WTC11 (cell line): ENCODE data around the gene UNCX. TPM values are rescaled to one million over a fixed set of nuclear protein-coding genes. Genes with fewer than 3 reads are reported as not detected.

Experiments
- ATAC-seq: fragments of 200-7000 bp; cut with Tn5 transposase; 2 replicates; pipeline ENCODE4 v1.10.0; 2021; ENCODE audit warnings: mild to moderate bottlenecking, moderate library complexity
- CTCF ChIA-PET: fragments of 300-600 bp; sonication (Branson Sonifier 250); formaldehyde crosslinking; loops from one replicate; lab custom pipeline; 2021; ENCODE audit warnings: antibody characterized with exemption; lab: Charles Lee
- POLR2A ChIA-PET: fragments of 350-600 bp; sonication (Branson Sonifier 250); formaldehyde crosslinking; loops from one replicate; lab custom pipeline; 2021; ENCODE audit warnings: antibody characterized with exemption; lab: Charles Lee
- DNase-seq: peaks from one replicate; pipeline ENCODE4 v3.0.0; 2021; ENCODE audit warnings: low spot score
- H3K27ac Mint-ChIP-seq: 2 replicates; pipeline ENCODE4 v1.8.0; 2021; ENCODE audit warnings: mixed read lengths
- H3K27me3 Mint-ChIP-seq: 2 replicates; pipeline ENCODE4 v1.8.0; 2021; ENCODE audit warnings: low read depth, mild to moderate bottlenecking, moderate library complexity, mixed read lengths
- H3K36me3 Mint-ChIP-seq: 2 replicates; pipeline ENCODE4 v1.8.0; 2021; ENCODE audit warnings: mixed read lengths
- H3K4me1 Mint-ChIP-seq: 2 replicates; pipeline ENCODE4 v1.8.0; 2022; ENCODE audit warnings: mixed read lengths
- H3K4me3 Mint-ChIP-seq: 2 replicates; pipeline ENCODE4 v1.8.0; 2021; ENCODE audit warnings: mild to moderate bottlenecking, moderate library complexity, mixed read lengths
- H3K9me3 Mint-ChIP-seq: 2 replicates; pipeline ENCODE4 v1.8.0; 2021; ENCODE audit warnings: mixed read lengths
- CREB1 ChIP-seq: sonication (generic); formaldehyde crosslinking; IDR thresholded peaks from 2 replicates; pipeline ENCODE4 v1.8.0; 2023; ENCODE audit warnings: mild to moderate bottlenecking, missing genetic modification reagents
- CREM ChIP-seq: sonication (generic); formaldehyde crosslinking; IDR thresholded peaks from 2 replicates; pipeline ENCODE4 v1.8.1; 2022; ENCODE audit warnings: mild to moderate bottlenecking, missing genetic modification reagents, moderate library complexity
- CTCF ChIP-seq: fragments of 200-600 bp; IDR thresholded peaks from 2 replicates; pipeline ENCODE4 v1.8.0; 2022; ENCODE audit warnings: antibody characterized with exemption
- E2F4 ChIP-seq: sonication (generic); formaldehyde crosslinking; IDR thresholded peaks from 2 replicates; pipeline ENCODE4 v1.8.1; 2022; ENCODE audit warnings: low read depth, mild to moderate bottlenecking, moderate library complexity, missing genetic modification reagents, borderline replicate concordance
- E2F5 ChIP-seq: sonication (generic); formaldehyde crosslinking; IDR thresholded peaks from 2 replicates; pipeline ENCODE4 v1.8.1; 2022; ENCODE audit warnings: mild to moderate bottlenecking, moderate library complexity, missing genetic modification reagents
- FOXP4 ChIP-seq: sonication (generic); formaldehyde crosslinking; IDR thresholded peaks from 2 replicates; pipeline ENCODE4 v1.8.0; 2022; ENCODE audit warnings: mild to moderate bottlenecking, missing genetic modification reagents
- GTF2I ChIP-seq: fragments of 250-450 bp; sonication (Bioruptor Pico); conservative IDR thresholded peaks from 2 replicates; pipeline ENCODE4 v1.4.0; 2021; ENCODE audit warnings: mild to moderate bottlenecking
- OVOL2 ChIP-seq: fragments of 250-450 bp; sonication (Bioruptor Pico); IDR thresholded peaks from 2 replicates; pipeline ENCODE4 v1.9.0; 2021; ENCODE audit warnings: mild to moderate bottlenecking, borderline replicate concordance
- SOX15 ChIP-seq: fragments of 250-450 bp; sonication (Bioruptor Pico); IDR thresholded peaks from 2 replicates; pipeline ENCODE4 v1.9.0; 2021; ENCODE audit warnings: mild to moderate bottlenecking
- SP1 ChIP-seq: sonication (generic); formaldehyde crosslinking; conservative IDR thresholded peaks from 2 replicates; pipeline ENCODE4 v1.8.1; 2022; ENCODE audit warnings: missing genetic modification reagents
- TEAD1 ChIP-seq: sonication (generic); formaldehyde crosslinking; IDR thresholded peaks from 2 replicates; pipeline ENCODE4 v1.8.0; 2022; ENCODE audit warnings: mild to moderate bottlenecking, missing genetic modification reagents
- USF1 ChIP-seq: sonication (generic); formaldehyde crosslinking; IDR thresholded peaks from 2 replicates; pipeline ENCODE4 v1.8.0; 2022; ENCODE audit warnings: mild to moderate bottlenecking, missing genetic modification reagents
- USF2 ChIP-seq: sonication (generic); formaldehyde crosslinking; IDR thresholded peaks from 2 replicates; pipeline ENCODE4 v1.8.1; 2023; ENCODE audit warnings: mild to moderate bottlenecking, missing genetic modification reagents, moderate library complexity
- ZNF219 ChIP-seq: sonication (generic); formaldehyde crosslinking; IDR thresholded peaks from 2 replicates; pipeline ENCODE4 v1.8.0; 2023; ENCODE audit warnings: missing genetic modification reagents, mild to moderate bottlenecking, borderline replicate concordance
- ZNF317 ChIP-seq: sonication (generic); formaldehyde crosslinking; IDR thresholded peaks from 2 replicates; pipeline ENCODE4 v1.8.1; 2023; ENCODE audit warnings: low read depth, mild to moderate bottlenecking, moderate library complexity, missing genetic modification reagents, borderline replicate concordance
- ZNF396 ChIP-seq: fragments of 250-450 bp; sonication (Bioruptor Pico); IDR thresholded peaks from 2 replicates; pipeline ENCODE4 v1.8.0; 2021; ENCODE audit warnings: mild to moderate bottlenecking, moderate library complexity, borderline replicate concordance
- ZNF425 ChIP-seq: fragments of 250-450 bp; sonication (Bioruptor Pico); conservative IDR thresholded peaks from 2 replicates; pipeline ENCODE4 v1.9.0; 2021; ENCODE audit warnings: mild to moderate bottlenecking
- total RNA-seq: library from RNA; stranded (reverse); gene quantifications from 3 replicates; pipeline ENCODE4 v1.2.3, GENCODE V29; 2021

The UNCX gene
- total RNA-seq, 1 experiment from 2014 or later: not detected

- POLR2A ChIA-PET: interaction anchor here (1.6 kb wide), 1 partner anchor 14 kb away, joined by 4 read pairs; no protein-coding TSS in a partner anchor
Measured at GRCh38 chr7:1241603-1242255, 9.1 kb downstream of the UNCX start.

More at GRCh38 chr7:1241603-1242255, 9.1 kb downstream of the UNCX start:
- H3K27ac Mint-ChIP-seq: no peak overlapping the region
- TF ChIP-seq SP1 (CRISPR knock-in tag): no peak
- no peak for TF ChIP-seq TEAD1 (CRISPR knock-in tag)
- no peak for TF ChIP-seq E2F5 (CRISPR knock-in tag)
- TF ChIP-seq ZNF396 (CRISPR knock-in tag): no peak
- no peak for TF ChIP-seq SOX15
- no peak for TF ChIP-seq CREB1 (CRISPR knock-in tag)
- TF ChIP-seq USF2 (CRISPR knock-in tag): no peak
- TF ChIP-seq FOXP4 (CRISPR knock-in tag): no peak
- no peak for TF ChIP-seq E2F4 (CRISPR knock-in tag)
- no peak for TF ChIP-seq CTCF
- no peak for TF ChIP-seq OVOL2 (CRISPR knock-in tag)
- no peak for TF ChIP-seq CREM (CRISPR knock-in tag)
- no peak for TF ChIP-seq USF1 (CRISPR knock-in tag)
- no peak for TF ChIP-seq ZNF219 (CRISPR knock-in tag)
- no peak for TF ChIP-seq ZNF425 (CRISPR knock-in tag)
- TF ChIP-seq ZNF317: no peak
- no peak for TF ChIP-seq GTF2I
- H3K36me3 Mint-ChIP-seq: 0 out of 2 replicates have a peak, but pooled peaks cover 3% of the 10 kb centered on the region
- CTCF ChIA-PET: interaction anchor here (0.7 to 2.1 kb wide), 5 partner anchors 8 to 171 kb away, joined by 3 to 14 read pairs (median 8); no protein-coding TSS in a partner anchor
- H3K4me3 Mint-ChIP-seq: peak overlapping the region; percentile 31
- peaks cover 41% of the 10 kb centered on the region for H3K4me1 Mint-ChIP-seq
- H3K27me3 Mint-ChIP-seq: peaks cover 100% of the 10 kb centered on the region
- no peak for ATAC-seq
- no peak for DNase-seq
- H3K9me3 Mint-ChIP-seq: no peaks in the 10 kb centered on the region
